NCI-H226 (cell line): ENCODE data around the gene AMFR.

Source experiments
- DNase-seq: peaks from one replicate; pipeline ENCODE4 v3.0.0-alpha.2; 2015

The AMFR gene

GRCh38 chr16:56345406-56346050 is 79.8 kb downstream of the AMFR start:
- no peak for DNase-seq

GRCh38 chr16:56344518-56345405 is 80.6 kb downstream of the AMFR start:
- no peak for DNase-seq

- DNase-seq = no peak
Measured at GRCh38 chr16:56343661-56344517, 81.5 kb downstream of the AMFR start.

GRCh38 chr16:56341656-56342399 is 83.5 kb downstream of the AMFR start:
- no peak for DNase-seq

- no peak for DNase-seq
Measured at GRCh38 chr16:56340864-56341365, 84.4 kb downstream of the AMFR start.

- no peak for DNase-seq
Measured at GRCh38 chr16:56340416-56340815, 84.9 kb downstream of the AMFR start.

GRCh38 chr16:56339431-56340195 is 85.7 kb downstream of the AMFR start:
- DNase-seq = no peak

GRCh38 chr16:56338566-56339318 is 86.6 kb downstream of the AMFR start:
- DNase-seq = no peak

GRCh38 chr16:56337858-56338325 is 87.5 kb downstream of the AMFR start:
- no peak for DNase-seq

- no peak for DNase-seq
Measured at GRCh38 chr16:56337131-56337857, 88.1 kb downstream of the AMFR start.

- no peak for DNase-seq
Measured at GRCh38 chr16:56336711-56337110, 88.6 kb downstream of the AMFR start.

- DNase-seq = no peak
Measured at GRCh38 chr16:56336071-56336688, 89.2 kb downstream of the AMFR start.

GRCh38 chr16:56334761-56335160 is 90.6 kb downstream of the AMFR start:
- DNase-seq = no peak

- peak; percentile 67 for DNase-seq
Measured at GRCh38 chr16:56332464-56333079, 92.8 kb downstream of the AMFR start.

GRCh38 chr16:56331915-56332314 is 93.4 kb downstream of the AMFR start:
- no peak for DNase-seq

GRCh38 chr16:56331399-56331798 is 93.9 kb downstream of the AMFR start:
- DNase-seq = no peak

- no peak for DNase-seq
Measured at GRCh38 chr16:56330476-56330875, 94.9 kb downstream of the AMFR start.

GRCh38 chr16:56329887-56330286 is 95.5 kb downstream of the AMFR start:
- DNase-seq = no peak
